ENCODE data around the gene ZNF784. TPM values are rescaled to one million over a fixed set of nuclear protein-coding genes. Genes with fewer than 3 reads are reported as not detected.

Gene ZNF784
- total and polyA plus RNA-seq, 9 of the 15 experiments (the other 6 are each of a cell fraction or from before 2014, with no cell fraction given), result 0.14 to 6.1 (median 2.1) TPM

- TF ChIP-seq HMGN3 (IDR thresholded peaks at IDR 0.05; ENCODE audit: borderline replicate concordance, extremely low read depth, insufficient read length, low read depth, low read length) (peak; percentile 82), RBFOX2 (IDR thresholded peaks at IDR 0.05; ENCODE audit: low read depth, low read length) (peak; percentile 77), CREB1 (IDR thresholded peaks at IDR 0.05) (no peak), CREB1 (CRISPR knock-in tag; IDR thresholded peaks at IDR 0.05) (peak; percentile 46; the same call in 1 of the 2 replicates), ZNF830 (CRISPR knock-in tag; IDR thresholded peaks at IDR 0.05) (no peak), ZNF24 (IDR thresholded peaks at IDR 0.05) (no peak), ZBTB2 (IDR thresholded peaks at IDR 0.05) (peak; percentile 97), ZBTB40 (IDR thresholded peaks at IDR 0.05) (no peak), ZBTB40 (CRISPR knock-in tag; IDR thresholded peaks at IDR 0.05) (no peak), TEAD2 (tag; IDR thresholded peaks at IDR 0.05) (no peak), NR2C1 (IDR thresholded peaks at IDR 0.05) (no peak), NR2C1 (tag; IDR thresholded peaks at IDR 0.05) (no peak), ZNF655 (CRISPR knock-in tag; IDR thresholded peaks at IDR 0.05) (no peak), ARID3A (IDR thresholded peaks at IDR 0.05; ENCODE audit: borderline replicate concordance, low read depth, low read length) (no peak), BHLHE40 (IDR thresholded peaks at IDR 0.05; ENCODE audit: low read length) (no peak)
Measured at GRCh38 chr19:55624109-55625003, at the start of gene ZNF784 (continued).

All from K562 (cell line).